HG03558 (cell line): ENCODE measurements around the gene ARID3B.
A peak's percentile ranks its signal among the peaks of the same experiment; 100 is the strongest.
"Not testable (repeated sequence)": the region's sequence is repeated elsewhere in the genome, so short reads cannot be mapped to it uniquely, and the experiment has no call there.

Experiments
- ATAC-seq: cut with Tn5 transposase; IDR thresholded peaks from one replicate; pipeline ENCODE4 v1.9.1; 2021; ENCODE audit warnings: moderate number of reproducible peaks; ENCODE audit not compliant: unreplicated experiment; ENCODE audit errors: extremely low read depth

The ARID3B gene

DNA sequence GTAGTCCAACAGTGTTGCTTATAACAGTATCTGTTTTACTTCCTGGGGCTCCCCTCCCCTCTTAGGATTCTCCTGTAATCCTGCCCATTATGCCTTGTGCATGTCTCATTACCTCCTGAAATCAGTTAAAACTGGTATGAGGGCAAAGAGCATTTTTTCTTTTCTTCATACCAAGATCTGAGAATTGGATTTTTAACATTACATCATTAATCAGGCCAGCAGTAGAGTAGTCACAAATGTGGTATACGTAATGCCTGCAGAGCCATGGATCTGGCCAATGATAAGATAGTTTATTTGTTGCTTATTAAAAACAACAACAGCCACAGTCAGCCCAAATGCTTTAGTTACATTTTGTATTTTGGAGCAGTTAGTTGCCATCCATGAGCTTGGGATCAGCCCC, 23.2 kb downstream of the ARID3B start:
- no peak for ATAC-seq

DNA sequence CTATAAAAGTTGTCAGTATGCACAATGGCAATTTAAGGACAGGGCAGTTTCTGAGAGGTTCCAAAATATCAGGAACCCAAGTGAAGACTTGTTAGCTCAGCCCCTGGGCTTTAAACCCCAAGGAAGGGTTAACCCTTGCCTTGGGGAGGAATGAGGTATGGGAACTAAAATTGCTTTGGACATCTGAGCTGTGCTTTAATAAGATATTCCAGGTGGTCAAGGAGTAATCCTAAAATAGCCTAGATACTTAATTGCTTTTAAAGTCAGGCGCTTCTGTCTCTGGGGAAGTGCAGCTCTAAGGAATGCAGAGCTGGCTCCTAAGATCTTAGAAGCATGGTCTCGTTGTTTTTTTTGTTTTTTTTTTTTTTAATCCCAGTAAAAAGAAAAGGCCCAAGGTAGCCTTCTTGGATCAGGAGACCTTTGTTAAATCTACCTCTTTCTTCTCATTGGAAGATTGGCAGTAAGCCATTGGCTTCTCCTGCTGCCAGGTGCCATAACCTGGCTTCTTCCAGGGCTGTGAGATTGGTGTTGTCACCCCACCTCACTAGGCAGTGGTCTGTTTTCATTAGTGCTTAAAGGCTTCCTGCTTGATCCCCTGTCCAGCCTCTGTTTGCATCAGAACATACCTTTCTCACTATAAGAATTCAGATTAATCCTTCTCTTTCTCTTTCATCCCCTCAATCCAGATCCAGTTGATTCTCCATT, 24.5 kb downstream of the ARID3B start:
- no peak for ATAC-seq

DNA sequence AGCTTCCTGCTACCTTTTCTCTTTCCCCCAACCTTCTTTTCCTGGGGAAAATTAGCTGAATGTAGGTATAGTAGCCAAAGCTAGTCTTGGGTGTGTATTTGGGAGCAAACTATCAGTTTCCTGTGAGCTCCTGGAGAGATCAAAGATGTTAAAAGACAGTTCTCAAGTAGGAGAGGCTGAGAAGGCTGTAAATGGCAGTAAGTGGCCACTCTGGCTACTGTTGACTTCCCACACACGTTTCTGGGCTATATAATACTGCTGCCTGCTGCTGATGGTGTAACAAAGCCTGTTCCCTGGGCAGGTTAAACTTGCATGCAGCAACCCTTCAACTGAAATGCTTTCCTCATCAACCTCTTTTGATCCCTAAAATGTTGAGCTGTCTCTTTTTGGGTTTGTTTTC, 27.6 kb downstream of the ARID3B start:
- no peak for ATAC-seq

DNA sequence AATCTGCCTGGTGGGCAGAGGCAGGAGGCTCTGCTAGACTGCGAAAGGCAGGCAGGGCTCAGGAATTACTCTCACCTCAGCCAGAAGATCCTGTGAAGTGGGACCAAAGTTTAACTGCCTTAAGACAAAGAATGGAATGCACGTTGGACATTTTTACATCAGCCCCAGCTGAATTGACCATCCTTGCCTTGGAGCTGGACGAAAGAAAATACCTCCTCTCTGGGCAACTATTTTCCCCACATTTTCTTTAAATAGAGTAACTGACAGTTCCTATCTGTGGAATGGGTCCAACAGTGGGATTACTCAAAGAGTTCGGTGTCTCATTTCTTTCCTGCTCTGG, 28.7 kb downstream of the ARID3B start:
- no peak for ATAC-seq

DNA sequence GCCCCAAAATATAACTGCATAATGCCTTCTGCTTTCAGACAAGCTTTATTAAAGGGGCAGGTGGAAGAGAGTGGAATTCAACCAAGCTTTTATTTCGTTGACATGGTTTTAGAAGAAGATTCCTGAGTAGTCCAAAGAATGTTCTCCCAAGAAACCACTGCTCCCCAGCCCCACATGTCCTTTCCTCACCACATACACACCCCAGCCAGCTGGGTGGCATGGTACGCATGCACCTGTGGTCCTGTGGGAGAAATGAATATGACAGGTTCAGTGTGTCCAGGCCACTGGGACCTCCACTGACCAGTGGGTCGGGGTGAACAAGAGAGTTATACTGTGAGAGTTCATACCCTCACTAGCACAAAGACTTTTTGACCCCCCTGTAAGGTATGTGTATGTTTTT, 30.2 kb downstream of the ARID3B start:
- ATAC-seq: no peak

DNA sequence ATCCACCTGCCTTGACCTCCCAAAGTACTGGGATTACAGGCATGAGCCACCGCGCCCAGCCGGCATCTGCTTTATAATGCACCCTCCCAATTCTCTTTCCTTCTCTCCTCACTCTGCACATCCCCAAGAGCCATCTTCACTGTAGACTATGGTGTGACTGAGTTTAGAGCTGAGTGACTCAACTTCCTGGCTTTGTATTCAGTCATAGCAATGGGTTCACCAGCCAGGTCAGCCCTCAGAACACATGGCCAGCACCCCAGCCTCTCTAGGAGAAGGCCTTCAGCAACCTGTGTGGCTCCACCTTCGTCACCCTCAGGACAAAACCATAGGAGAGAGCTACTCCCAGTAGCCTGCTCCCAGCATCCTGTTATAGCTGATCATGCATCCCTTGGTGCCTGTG, 33.0 kb downstream of the ARID3B start:
- ATAC-seq: no peak

DNA sequence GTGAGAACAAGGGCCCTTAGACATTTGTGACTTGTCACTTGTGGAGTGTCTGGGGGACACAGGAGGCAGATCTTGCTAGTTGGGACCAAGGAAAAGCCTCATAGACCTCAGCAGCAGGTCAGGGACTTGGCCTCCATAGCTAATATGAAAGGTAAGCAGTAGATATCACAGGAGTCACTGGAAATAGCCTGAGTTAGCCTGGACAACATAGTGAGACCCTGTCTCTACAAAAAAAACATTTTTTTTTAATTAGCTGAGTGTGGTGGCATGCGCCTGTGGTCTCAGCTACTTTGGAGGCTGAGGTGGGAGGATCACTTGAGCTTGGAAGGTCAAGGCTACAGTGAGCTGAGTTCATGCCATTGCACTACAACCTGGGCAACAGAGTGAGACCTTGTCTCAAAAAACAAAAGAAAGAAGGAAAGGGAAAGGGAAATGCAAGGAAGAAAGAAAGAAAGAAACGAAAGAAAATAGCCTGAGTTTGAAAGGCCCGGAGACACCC, 37.5 kb downstream of the ARID3B start:
- ATAC-seq: no peak

DNA sequence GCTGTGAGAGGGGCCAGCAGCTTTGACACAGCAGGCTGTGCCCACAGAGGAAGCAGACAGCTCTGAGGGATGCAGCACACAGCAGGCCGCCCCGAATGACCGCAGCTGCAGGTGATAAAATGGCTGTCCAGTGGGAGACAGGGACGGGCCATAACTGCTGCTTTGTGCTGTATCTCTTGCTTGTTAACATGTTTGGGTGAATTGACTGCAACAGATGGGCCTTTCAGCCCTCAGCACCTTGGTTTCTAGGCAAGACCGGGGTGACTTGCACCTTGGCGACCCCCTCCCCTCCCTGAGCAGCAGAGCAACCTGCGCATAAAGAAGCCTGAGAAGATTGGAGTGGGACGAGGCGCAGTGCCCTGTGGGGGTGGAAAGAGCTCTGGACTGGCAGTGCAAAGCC, 38.0 kb downstream of the ARID3B start:
- ATAC-seq: no peak

DNA sequence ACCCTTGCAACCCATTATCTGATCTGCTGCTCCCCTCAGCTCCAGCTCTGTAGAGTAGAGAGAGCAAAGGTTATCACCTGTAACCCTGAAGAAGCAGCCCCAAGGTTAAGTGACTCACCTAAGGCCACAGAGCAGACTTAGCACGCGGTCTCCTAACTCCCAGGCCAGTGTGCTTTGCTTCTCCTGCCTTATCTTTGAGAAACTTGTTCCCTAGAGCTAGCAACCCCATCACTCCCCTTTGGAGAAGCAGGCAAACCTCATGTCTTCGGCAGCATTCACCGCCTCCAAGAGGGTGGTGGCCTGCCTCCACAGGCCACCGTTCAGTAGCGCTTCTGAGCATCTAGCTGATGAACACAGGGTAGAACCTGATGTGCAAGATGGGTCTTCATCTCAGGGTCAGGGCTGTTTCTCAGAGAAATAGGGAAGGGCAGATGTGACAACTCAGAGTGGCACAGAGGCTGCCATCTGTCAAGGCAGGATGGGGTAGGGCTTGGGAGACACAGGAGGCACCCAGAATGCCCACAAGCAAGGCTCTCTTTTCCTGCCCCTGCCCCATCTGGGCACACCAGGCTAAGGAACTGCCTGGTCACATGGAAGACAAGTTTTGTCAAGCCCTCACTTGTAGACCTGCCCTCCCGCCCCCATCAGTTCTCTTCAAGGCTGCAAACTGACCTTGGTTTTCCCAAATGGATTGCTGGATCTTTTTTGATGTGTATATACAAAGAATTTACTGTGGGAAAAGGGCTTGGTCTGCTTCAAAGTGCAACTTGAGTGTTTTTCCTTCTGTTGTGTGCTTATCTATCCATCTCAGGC, 39.7 kb downstream of the ARID3B start:
- no peak for ATAC-seq

DNA sequence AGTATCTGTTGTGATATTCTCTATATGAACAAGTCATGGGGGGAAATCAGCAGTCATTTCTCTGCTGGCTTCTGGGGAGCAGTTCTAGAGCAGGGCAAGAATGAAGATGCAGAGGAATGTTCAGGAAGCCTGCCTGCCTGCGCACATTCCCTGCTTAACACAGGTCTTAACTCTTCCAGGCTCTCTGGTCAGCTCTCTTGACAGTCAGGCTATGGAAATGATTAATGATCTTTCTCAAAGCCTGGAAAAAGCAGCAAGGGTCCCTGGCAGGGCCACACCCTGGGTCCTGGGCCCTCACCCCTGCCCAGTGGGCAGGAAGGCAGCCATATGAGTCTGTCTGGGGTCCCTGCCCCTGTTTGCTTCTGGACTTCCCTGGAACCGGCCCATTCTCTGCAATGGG, 43.2 kb downstream of the ARID3B start:
- ATAC-seq: no peak

DNA sequence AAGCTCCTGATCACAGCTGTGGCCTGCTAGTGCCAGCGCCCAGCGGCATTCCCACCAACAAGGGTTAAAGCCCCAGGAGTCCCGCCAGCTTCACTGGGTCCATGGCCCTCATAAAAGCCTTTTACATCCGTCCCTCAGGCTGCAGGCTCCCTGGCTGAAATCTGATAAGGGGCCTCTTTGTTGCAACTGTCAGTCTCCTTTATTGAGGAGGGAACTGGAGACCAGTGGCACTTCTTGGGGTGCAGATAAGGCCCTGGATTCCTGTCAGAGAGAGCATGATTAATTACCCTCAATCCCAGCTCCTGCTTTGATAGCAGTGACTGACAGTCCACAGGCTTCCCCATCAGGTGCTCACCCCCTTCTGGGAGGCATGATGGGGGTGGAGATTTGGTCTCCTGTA, 43.8 kb downstream of the ARID3B start:
- ATAC-seq: no peak

DNA sequence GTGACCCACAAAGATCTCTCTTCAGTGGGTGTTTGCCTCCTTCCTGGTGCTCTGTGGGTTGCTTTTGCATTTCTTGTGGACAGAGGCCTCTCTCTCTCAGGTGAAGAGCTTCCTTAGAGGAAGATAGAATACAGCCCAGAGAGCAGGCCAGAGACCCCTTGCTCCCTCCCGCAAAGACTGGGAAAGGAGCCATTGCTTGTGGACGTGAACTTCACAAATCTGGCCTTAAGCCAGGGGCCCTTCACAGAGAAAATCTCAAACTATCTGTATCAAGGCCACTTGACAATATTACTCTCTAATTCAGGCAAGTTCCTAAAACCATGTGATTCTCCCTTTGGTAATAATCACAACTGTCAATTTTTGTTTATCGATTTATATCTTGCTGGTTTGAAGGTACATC, 44.2 kb downstream of the ARID3B start:
- no peak for ATAC-seq

DNA sequence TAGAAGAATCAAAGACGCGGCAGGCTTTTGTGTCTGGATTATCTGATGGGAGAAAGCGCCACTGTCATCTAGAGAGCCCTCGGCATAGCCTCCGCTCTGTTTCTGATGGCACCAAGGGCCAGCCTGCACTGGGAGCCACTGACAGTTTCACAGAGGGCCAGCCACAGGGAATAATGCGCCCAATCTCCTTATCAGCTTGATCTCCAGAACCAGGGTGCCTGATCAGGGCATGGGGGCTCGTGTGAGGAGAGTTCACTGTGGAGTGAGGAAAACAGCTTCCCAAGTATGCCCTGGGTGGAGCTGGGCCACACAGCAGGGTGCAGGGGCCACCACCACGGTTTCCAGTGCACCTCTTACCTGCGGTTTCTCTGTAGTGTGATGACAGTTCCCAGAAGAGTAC, 44.8 kb downstream of the ARID3B start:
- ATAC-seq: no peak

DNA sequence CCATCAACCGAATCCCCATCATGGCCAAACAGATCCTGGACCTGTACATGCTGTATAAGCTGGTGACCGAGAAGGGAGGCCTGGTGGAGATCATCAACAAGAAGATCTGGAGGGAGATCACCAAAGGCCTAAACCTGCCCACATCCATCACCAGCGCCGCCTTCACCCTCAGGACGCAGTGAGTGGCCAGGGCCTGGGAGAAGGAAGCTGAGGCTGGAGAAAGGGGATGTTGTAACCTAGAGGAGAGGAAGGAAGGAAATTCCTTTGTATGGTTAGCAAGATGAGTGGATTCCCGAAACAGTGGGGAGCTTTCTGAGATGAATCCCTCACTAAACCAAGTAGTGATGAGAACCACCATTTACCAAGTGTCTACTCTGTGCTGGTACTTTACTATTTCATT, 48.8 kb downstream of the ARID3B start:
- ATAC-seq: no peak

DNA sequence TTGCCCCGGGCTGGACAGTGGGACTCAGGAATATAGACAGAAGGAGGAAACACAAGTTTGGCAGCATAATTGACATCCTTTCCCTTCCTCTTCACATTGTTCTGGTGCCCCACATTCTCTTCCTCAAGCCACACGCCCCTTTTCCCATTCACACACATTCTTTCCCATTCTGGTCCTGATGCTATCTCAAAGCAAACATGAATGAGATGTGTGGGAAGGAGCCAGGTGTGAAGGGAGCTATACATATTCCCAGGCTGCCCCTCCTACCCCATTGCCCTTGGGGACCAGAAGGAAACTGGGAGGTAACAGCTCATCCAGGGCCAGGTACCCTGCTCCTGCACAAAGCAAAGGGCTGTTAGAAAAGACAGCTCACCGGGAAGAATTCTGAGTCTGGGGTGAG, 51.2 kb downstream of the ARID3B start:
- no peak for ATAC-seq

DNA sequence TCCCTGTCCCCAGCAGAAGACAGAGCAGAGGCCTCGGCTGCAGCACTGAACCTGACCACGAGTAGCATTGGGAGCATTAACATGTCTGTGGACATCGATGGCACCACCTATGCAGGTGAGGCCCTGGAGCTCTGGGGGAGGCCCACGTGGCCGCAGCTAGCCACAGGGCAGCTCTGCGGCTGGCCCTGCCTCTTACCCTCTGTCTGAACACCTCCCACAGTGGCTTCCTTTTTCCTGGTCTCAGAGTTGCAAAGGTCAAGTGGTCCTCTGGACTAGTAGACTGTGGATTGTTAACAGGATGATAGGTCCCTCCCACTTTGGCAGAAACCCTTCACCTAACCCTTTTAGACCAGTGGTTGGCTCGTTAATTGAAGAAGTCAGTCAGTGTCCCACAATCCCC, 52.1 kb downstream of the ARID3B start:
- ATAC-seq: no peak

DNA sequence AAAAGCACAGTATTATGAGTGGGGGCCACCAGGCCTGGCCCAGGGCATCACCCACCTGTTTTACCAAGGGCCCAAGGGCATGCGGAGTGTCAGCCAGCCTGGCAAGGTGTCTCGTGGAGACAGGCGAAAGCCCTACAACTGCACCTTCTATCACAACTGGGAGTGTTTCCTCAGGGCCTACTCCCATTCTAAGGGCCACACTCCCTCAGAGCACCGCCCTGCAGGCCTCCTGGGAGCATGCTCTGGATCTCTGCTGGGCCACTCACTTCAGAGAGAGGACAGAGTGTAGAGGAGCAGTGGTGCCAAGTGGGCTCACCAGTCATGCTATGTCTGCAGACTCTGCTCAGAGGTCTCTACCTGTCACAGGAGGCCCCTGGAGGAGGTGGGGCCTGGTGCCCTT, 53.4 kb downstream of the ARID3B start:
- ATAC-seq: no peak

DNA sequence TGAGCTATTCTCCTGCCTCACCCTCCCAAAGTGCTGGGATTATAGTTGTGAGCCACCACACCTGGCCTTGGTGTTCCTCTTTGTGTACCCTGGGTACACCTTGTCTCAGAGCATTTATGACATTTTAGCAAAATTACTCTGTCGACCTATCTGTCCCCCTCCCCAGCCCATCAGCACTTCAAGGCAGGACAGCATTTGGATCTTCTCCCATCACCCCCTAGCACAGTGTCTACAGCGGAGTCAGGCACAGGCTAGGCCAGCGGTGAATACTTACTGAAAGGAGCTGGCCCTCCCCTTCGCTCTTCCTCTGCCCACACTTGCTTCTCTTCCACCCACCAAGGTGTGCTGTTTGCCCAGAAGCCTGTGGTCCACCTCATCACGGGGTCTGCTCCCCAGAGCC, 54.3 kb downstream of the ARID3B start:
- ATAC-seq: no peak

DNA sequence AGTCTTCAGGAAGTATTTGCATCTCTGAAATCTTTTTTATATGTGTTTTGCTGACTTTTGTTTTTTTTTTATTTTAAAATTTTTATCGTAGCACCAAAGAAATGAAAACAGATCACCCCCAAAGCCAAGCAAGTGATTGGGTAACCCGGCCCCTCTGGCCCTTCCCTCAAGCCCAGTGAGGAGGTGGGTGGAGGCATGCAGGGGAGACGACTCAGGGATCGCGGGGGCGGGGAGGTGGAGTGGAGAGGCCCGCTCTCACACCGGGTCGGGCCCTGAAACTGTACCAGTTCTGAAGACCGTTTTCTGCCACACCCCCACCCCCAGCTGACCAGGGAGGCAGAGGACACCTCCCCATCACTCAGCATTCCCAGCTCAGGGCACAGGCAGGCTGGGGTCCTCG, 55.7 kb downstream of the ARID3B start:
- not testable (repeated sequence) for ATAC-seq

DNA sequence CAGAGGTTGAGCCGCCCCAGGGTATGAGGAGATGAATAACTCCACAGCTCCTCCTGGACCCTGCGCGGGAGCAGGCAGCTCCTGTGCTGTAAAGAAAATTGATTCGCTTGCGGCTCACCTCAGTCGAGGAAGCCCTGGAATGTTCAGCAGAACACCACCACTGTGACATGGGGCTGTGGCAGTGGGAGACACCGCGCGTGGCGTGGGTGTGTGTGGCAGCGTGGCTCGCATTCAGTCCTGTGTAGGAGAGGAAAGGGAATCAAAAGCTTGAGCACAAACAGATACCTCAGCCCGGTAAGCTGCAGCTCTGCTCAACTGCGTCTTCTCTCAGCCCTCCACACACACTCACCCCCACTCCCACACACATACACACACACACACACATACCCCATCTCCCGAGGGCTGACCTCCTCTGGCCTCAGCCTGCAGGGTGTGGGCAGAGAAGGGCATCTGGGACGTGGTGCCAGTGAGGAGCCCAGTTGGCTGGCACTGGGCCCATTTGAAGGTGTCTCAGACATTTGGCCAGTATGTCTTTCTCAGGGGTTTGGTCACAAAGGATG, 56.2 kb downstream of the ARID3B start:
- not testable (repeated sequence) for ATAC-seq

DNA sequence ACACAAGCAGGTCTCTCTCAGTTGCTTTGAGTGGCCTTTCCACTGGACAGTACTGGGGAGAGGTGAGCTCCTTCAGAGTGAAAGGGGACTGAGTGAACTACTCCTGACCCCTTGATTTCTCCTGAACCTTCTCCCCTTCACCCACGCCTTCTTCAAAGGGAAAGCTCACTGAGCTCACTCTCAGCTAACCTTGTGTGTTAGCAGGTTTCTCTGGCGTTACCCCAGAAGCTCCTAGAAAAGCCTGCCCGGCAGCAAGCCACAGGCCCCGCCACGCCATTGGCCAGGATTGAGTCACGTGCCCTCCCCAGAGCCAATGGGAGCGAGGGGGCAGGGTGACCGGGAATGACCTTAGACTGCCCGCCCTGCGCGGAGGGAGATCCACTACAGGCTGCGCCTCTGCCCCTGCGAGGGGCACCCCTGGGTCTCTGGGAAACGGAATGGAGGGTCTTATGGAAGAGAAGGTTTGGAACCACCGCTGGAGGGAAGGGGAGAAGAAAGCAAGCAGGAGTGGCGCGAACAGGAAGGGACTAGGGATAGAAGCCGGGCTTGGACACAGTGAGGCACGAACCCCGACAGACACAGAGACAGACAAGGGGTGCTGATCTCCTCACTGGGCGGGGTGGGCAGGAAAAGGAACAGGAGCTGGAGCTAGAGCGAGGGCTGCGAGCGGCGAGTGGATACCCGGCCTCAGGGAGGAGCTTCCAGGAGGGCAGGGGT, 57.3 kb downstream of the ARID3B start:
- ATAC-seq: peak; percentile 69
